Measurements from ENCODE around the gene ZDHHC14. TPM values are rescaled to one million over a fixed set of nuclear protein-coding genes. Genes with fewer than 3 reads are reported as not detected.

ZDHHC14 gene
- total and polyA plus RNA-seq, 2 experiments from 2014 or later, result 7.5 to 10.1 TPM

DNA sequence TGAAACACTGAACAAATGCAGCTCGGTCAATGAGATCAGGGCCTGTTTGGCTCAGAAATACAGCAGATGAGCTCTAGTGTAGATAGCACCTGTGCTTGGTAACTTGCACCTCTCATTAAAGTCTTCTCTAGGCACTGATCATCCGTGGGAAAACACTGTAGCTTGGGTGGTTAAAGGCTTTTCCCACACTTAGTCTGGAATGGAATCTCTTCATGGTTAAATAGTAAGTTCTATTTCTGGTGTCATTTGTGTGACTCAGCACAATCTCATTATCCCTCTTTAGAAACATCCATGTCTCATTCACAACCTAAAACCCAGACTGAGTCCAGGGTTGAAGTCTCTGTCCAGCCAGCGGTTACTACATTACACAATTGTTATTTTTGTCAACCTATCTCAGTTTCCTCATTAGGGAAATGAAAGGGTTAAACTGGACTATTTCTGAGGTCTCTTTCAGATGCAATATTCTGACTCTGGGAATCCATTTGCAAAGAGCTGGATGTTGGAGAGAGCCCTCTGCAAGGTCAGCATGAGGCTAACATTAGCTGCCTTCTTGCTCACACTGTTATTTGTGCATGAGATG, 125.0 kb downstream of the ZDHHC14 start:
- Histone ChIP-seq H3K9me3 (ENCODE audit: low read depth) (no peaks in the 10 kb centered on the region), H3K27me3 (no peaks in the 10 kb centered on the region), H3K4me1 (ENCODE audit: low read depth) (no peaks in the 10 kb centered on the region), H3K4me3 (no peak overlapping the region), H3K36me3 (no peaks in the 10 kb centered on the region), H3K27ac (no peak overlapping the region)
- DNase-seq (ENCODE audit: low read depth in 1 of 2, low spot score in 1 of 2), result no peak
- TF ChIP-seq CTCF (IDR thresholded peaks at IDR 0.05; ENCODE audit: low read depth, low read length), result no peak

GRCh38 chr6:157510323-157511188, 129.6 kb downstream of the ZDHHC14 start:
- TF ChIP-seq CTCF (IDR thresholded peaks at IDR 0.05; ENCODE audit: low read depth, low read length), result no peak
- H3K36me3 ChIP-seq, result no peaks in the 10 kb centered on the region
- H3K4me1 ChIP-seq (ENCODE audit: low read depth), result no peaks in the 10 kb centered on the region
- H3K27ac ChIP-seq, result no peak overlapping the region
- no peaks in the 10 kb centered on the region for H3K9me3 ChIP-seq (ENCODE audit: low read depth)
- no peak for DNase-seq (ENCODE audit: low read depth in 1 of 2, low spot score in 1 of 2)
- H3K4me3 ChIP-seq, result no peak overlapping the region
- H3K27me3 ChIP-seq, result no peaks in the 10 kb centered on the region

DNA sequence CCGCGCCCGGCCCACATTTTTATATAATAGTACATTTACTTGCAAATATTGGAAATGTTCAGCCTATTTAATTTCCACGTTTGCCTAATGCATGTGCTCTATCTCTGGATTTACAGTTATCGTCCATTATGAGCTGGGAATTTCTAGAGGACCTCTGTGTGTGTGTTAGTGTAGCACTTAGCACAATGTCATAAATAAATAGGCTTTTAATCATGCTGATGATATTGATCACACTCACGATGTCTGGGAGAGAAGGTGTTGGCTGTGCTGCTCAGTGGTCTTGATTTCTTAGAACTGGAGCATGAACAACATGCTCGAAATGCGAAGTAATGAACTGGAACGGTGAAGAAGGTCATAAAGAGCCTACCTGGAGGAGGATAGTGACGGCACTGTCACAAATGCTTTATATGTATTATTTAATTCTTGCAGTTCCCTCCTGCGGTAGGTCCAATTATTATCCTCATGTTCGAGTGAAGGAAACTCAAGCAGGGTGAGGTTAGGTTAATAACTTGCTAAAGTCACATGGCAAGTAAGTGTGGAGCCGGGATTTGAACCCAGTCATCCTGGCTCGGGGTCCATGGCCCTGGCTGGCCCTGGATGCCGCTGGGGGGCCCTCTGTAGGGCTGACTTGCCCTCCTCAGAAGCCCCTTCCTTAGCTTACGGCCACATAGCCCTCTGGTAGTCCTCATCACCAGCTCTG, 130.8 kb downstream of the ZDHHC14 start:
- H3K4me1 ChIP-seq (ENCODE audit: low read depth), result no peaks in the 10 kb centered on the region
- DNase-seq (ENCODE audit: low read depth in 1 of 2, low spot score in 1 of 2), result no peak
- H3K36me3 ChIP-seq, result no peaks in the 10 kb centered on the region
- TF ChIP-seq CTCF (IDR thresholded peaks at IDR 0.05; ENCODE audit: low read depth, low read length), result no peak
- no peak overlapping the region for H3K4me3 ChIP-seq
- H3K27ac ChIP-seq, result no peak overlapping the region
- no peaks in the 10 kb centered on the region for H3K27me3 ChIP-seq
- no peaks in the 10 kb centered on the region for H3K9me3 ChIP-seq (ENCODE audit: low read depth)

DNA sequence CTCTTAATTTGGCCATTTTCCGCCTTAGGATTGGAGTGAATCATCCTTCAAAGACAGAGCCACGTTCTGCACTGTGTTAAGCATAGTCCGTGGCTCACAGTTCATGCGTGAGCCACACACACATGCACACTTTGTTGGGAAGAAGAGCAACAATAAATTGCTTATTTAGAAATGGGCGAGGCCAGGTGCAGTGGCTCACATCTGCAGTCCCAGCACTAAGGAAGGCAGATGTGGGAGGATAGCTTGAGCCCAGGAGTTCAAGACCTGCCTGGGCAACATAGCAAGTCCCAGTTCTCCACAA, 131.3 kb downstream of the ZDHHC14 start:
- no peaks in the 10 kb centered on the region for H3K36me3 ChIP-seq
- no peak for TF ChIP-seq CTCF (IDR thresholded peaks at IDR 0.05; ENCODE audit: low read depth, low read length)
- DNase-seq (ENCODE audit: low read depth in 1 of 2, low spot score in 1 of 2), result no peak
- H3K27me3 ChIP-seq, result no peaks in the 10 kb centered on the region
- no peak overlapping the region for H3K4me3 ChIP-seq
- H3K4me1 ChIP-seq (ENCODE audit: low read depth), result no peaks in the 10 kb centered on the region
- H3K9me3 ChIP-seq (ENCODE audit: low read depth), result no peaks in the 10 kb centered on the region
- H3K27ac ChIP-seq, result no peak overlapping the region

GRCh38 chr6:157513004-157513603, 132.1 kb downstream of the ZDHHC14 start:
- Histone ChIP-seq H3K4me1 (ENCODE audit: low read depth) (no peaks in the 10 kb centered on the region), H3K4me3 (no peak overlapping the region), H3K9me3 (ENCODE audit: low read depth) (no peaks in the 10 kb centered on the region), H3K27ac (no peak overlapping the region), H3K36me3 (no peaks in the 10 kb centered on the region), H3K27me3 (no peaks in the 10 kb centered on the region)
- DNase-seq (ENCODE audit: low read depth in 1 of 2, low spot score in 1 of 2), result no peak
- TF ChIP-seq CTCF (IDR thresholded peaks at IDR 0.05; ENCODE audit: low read depth, low read length), result no peak
